ENCODE measurements around the gene ASAP2. TPM values are rescaled to one million over a fixed set of nuclear protein-coding genes. Genes with fewer than 3 reads are reported as not detected.

ASAP2 gene
- polyA plus RNA-seq, 1 donor from 2014 or later = 41.0 TPM

DNA sequence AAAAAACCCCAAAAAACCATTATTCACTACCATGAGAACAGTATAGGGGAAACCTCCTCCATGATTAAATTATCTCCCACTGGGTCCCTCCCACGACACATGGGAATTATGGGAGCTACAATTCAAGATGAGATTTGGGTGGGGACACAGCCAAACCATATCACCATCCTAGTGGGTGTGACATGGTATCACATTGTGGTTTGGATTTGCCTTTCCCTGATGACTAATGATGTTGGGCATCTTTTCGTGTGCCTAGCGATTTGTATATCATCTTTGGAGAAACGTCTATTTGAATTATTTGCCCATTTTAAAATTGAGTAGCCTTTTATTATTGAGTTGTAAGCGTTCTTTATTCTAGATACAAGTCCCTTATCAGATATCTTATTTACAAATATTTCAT is 8.7 kb upstream of the ASAP2 start:
- H4K20me1 ChIP-seq (ENCODE audit: insufficient read depth) = no peaks in the 10 kb centered on the region
- no peaks in the 10 kb centered on the region for H3K36me3 ChIP-seq (ENCODE audit: insufficient read depth, low read length)
- no peaks in the 10 kb centered on the region for H3K9me2 ChIP-seq (ENCODE audit: insufficient read depth, low read length)
- H3F3A ChIP-seq (ENCODE audit: insufficient read depth, low read length, poor library complexity, severe bottlenecking) = no peaks in the 10 kb centered on the region
- no peaks in the 10 kb centered on the region for H3K27me3 ChIP-seq (ENCODE audit: insufficient read depth, low read depth, low read length)
- H3K9ac ChIP-seq (ENCODE audit: low read length) = no peak overlapping the region
- no peaks in the 10 kb centered on the region for H3K79me2 ChIP-seq (replicated peaks; ENCODE audit: insufficient read depth, low read length)
- no peak for TF ChIP-seq MXI1 (conservative IDR thresholded peaks at IDR 0.05; ENCODE audit: poor library complexity, severe bottlenecking)
- no peak for TF ChIP-seq POLR2AphosphoS5 (IDR thresholded peaks at IDR 0.05)
- H2AFZ ChIP-seq (ENCODE audit: low read depth, low read length) = no peak overlapping the region
- no peaks in the 10 kb centered on the region for H3K9me3 ChIP-seq (ENCODE audit: low read length)
- no peak overlapping the region for H3K27ac ChIP-seq (ENCODE audit: low read length)
- no peak overlapping the region for H3K4me3 ChIP-seq (ENCODE audit: low read length)
- H3K4me2 ChIP-seq (ENCODE audit: low read length) = no peak overlapping the region

- Histone ChIP-seq H3F3A (ENCODE audit: insufficient read depth, low read length, poor library complexity, severe bottlenecking) (no peaks in the 10 kb centered on the region), H3K4me2 (ENCODE audit: low read length) (no peak overlapping the region), H3K9me2 (ENCODE audit: insufficient read depth, low read length) (no peaks in the 10 kb centered on the region), H3K36me3 (ENCODE audit: insufficient read depth, low read length) (no peaks in the 10 kb centered on the region), H3K27me3 (ENCODE audit: insufficient read depth, low read depth, low read length) (no peaks in the 10 kb centered on the region), H4K20me1 (ENCODE audit: insufficient read depth) (no peaks in the 10 kb centered on the region), H3K9me3 (ENCODE audit: low read length) (no peaks in the 10 kb centered on the region), H3K9ac (ENCODE audit: low read length) (no peak overlapping the region), H3K4me3 (ENCODE audit: low read length) (no peak overlapping the region), H3K79me2 (replicated peaks; ENCODE audit: insufficient read depth, low read length) (no peaks in the 10 kb centered on the region), H3K27ac (ENCODE audit: low read length) (no peak overlapping the region), H2AFZ (ENCODE audit: low read depth, low read length) (no peak overlapping the region)
- no peak for TF ChIP-seq RAD21 (conservative IDR thresholded peaks at IDR 0.05)
- no peak for TF ChIP-seq EP300 (conservative IDR thresholded peaks at IDR 0.05; ENCODE audit: poor library complexity, severe bottlenecking)
- TF ChIP-seq MXI1 (conservative IDR thresholded peaks at IDR 0.05; ENCODE audit: poor library complexity, severe bottlenecking) = no peak
- no peak for TF ChIP-seq EZH2 (IDR thresholded peaks at IDR 0.05; ENCODE audit: borderline replicate concordance, insufficient read depth, low read length, poor library complexity, severe bottlenecking)
- no peak for TF ChIP-seq CTCF (IDR thresholded peaks at IDR 0.05; ENCODE audit: poor library complexity, severe bottlenecking)
- no peak for TF ChIP-seq TAF1 (IDR thresholded peaks at IDR 0.05; ENCODE audit: low read depth)
- TF ChIP-seq POLR2AphosphoS5 (IDR thresholded peaks at IDR 0.05) = no peak
Observed at GRCh38 chr2:9199716-9200632, 6.6 kb upstream of the ASAP2 start.

GRCh38 chr2:9200633-9201015 is 6.0 kb upstream of the ASAP2 start:
- Histone ChIP-seq H3K27me3 (ENCODE audit: insufficient read depth, low read depth, low read length) (no peaks in the 10 kb centered on the region), H3K9me2 (ENCODE audit: insufficient read depth, low read length) (no peaks in the 10 kb centered on the region), H4K20me1 (ENCODE audit: insufficient read depth) (no peaks in the 10 kb centered on the region), H3K9ac (ENCODE audit: low read length) (no peak overlapping the region), H3K36me3 (ENCODE audit: insufficient read depth, low read length) (no peaks in the 10 kb centered on the region), H3F3A (ENCODE audit: insufficient read depth, low read length, poor library complexity, severe bottlenecking) (no peaks in the 10 kb centered on the region), H3K27ac (ENCODE audit: low read length) (no peak overlapping the region), H3K9me3 (ENCODE audit: low read length) (no peaks in the 10 kb centered on the region), H3K4me2 (ENCODE audit: low read length) (no peak overlapping the region), H3K79me2 (replicated peaks; ENCODE audit: insufficient read depth, low read length) (no peaks in the 10 kb centered on the region), H2AFZ (ENCODE audit: low read depth, low read length) (no peak overlapping the region), H3K4me3 (ENCODE audit: low read length) (no peak overlapping the region)
- TF ChIP-seq TAF1 (IDR thresholded peaks at IDR 0.05; ENCODE audit: low read depth) (no peak), EP300 (conservative IDR thresholded peaks at IDR 0.05; ENCODE audit: poor library complexity, severe bottlenecking) (no peak), RAD21 (conservative IDR thresholded peaks at IDR 0.05) (no peak), EZH2 (IDR thresholded peaks at IDR 0.05; ENCODE audit: borderline replicate concordance, insufficient read depth, low read length, poor library complexity, severe bottlenecking) (no peak)
- TF ChIP-seq, protein P1, sequence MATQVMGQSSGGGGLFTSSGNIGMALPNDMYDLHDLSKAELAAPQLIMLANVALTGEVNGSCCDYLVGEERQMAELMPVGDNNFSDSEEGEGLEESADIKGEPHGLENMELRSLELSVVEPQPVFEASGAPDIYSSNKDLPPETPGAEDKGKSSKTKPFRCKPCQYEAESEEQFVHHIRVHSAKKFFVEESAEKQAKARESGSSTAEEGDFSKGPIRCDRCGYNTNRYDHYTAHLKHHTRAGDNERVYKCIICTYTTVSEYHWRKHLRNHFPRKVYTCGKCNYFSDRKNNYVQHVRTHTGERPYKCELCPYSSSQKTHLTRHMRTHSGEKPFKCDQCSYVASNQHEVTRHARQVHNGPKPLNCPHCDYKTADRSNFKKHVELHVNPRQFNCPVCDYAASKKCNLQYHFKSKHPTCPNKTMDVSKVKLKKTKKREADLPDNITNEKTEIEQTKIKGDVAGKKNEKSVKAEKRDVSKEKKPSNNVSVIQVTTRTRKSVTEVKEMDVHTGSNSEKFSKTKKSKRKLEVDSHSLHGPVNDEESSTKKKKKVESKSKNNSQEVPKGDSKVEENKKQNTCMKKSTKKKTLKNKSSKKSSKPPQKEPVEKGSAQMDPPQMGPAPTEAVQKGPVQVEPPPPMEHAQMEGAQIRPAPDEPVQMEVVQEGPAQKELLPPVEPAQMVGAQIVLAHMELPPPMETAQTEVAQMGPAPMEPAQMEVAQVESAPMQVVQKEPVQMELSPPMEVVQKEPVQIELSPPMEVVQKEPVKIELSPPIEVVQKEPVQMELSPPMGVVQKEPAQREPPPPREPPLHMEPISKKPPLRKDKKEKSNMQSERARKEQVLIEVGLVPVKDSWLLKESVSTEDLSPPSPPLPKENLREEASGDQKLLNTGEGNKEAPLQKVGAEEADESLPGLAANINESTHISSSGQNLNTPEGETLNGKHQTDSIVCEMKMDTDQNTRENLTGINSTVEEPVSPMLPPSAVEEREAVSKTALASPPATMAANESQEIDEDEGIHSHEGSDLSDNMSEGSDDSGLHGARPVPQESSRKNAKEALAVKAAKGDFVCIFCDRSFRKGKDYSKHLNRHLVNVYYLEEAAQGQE (IDR thresholded peaks at IDR 0.05; ENCODE audit: borderline replicate concordance) = no peak
